Uterus (tissue), 4 donors: ENCODE measurements around the gene MORN2. TPM values are rescaled to one million over a fixed set of nuclear protein-coding genes. Genes with fewer than 3 reads are reported as not detected.

ENCODE experiments used
- DNase-seq, 2 donors: peaks; one replicate each; pipeline ENCODE4 v3.0.0-alpha.2; 2019 to 2020
- H3K27ac ChIP-seq, 2 donors: fragments of 200-600 bp; sonication (generic); 1 replicate in 1 of 2; 2 replicates in 1 of 2; pipeline ENCODE4 v1.5.1; 2016 to 2018
- H3K27me3 ChIP-seq, 2 donors: fragments of 200-600 bp; sonication (generic); one replicate each; pipeline ENCODE4 v1.5.1; 2018 to 2019; ENCODE audit warnings: control low read depth in 1 of 2
- H3K36me3 ChIP-seq, 2 donors: fragments of 200-600 bp; sonication (generic); one replicate each; pipeline ENCODE4 v1.5.1; 2019; ENCODE audit warnings: control low read depth in 1 of 2
- H3K4me1 ChIP-seq, 2 donors: fragments of 200-600 bp; sonication (generic); one replicate each; pipeline ENCODE4 v1.5.1; 2018 to 2019; ENCODE audit warnings: control low read depth in 1 of 2
- H3K4me3 ChIP-seq, 2 donors: fragments of 200-600 bp; sonication (generic); 1 replicate in 1 of 2; 2 replicates in 1 of 2; pipeline ENCODE4 v1.5.1; 2018 to 2019; ENCODE audit warnings: mild to moderate bottlenecking in 1 of 2
- H3K9me3 ChIP-seq, 2 donors: fragments of 200-600 bp; sonication (generic); one replicate each; pipeline ENCODE4 v1.5.1; 2019; ENCODE audit warnings: control low read depth in 1 of 2
- POLR2A ChIP-seq, 2 donors: fragments of 450-650 bp; IDR thresholded peaks; one replicate each; pipeline ENCODE4 v1.6.1; 2016; ENCODE audit warnings: antibody characterized with exemption in 2 of 2, mild to moderate bottlenecking in 1 of 2, moderate library complexity in 1 of 2
- intact Hi-C: fragments of 100-400 bp; cut with DNase I; formaldehyde crosslinking; loops from one replicate; pipeline ENCODE4 v1.15.1; 2023; ENCODE audit warnings: low total_unique reads
- total RNA-seq, 4 donors: library from RNA; depleted of rRNA in 3 of 4; stranded (reverse); fragments of >200 nt in 3 of 4; gene quantifications; one replicate each; pipeline versions ENCODE4 v1.1.0 to v1.2.4, GENCODE V29; 2014 to 2023
- TF ChIP-seq, protein P1 (sequence below), 4 experiments: fragments of 200-600 bp in 2 of 4; fragments of 450-650 bp in 2 of 4; sonication (generic) in 2 of 4; IDR thresholded peaks; one replicate each; pipeline ENCODE4 v1.5.1; 2016 to 2019; ENCODE audit warnings: antibody characterized with exemption in 4 of 4, mild to moderate bottlenecking in 2 of 4, moderate library complexity in 1 of 4
- donor health status: DM: yes; HTN: yes; CAD: no.

The MORN2 gene
- total RNA-seq, 4 donors from 2014 or later = 2.0 to 16.3 (median 10.6) TPM

DNA sequence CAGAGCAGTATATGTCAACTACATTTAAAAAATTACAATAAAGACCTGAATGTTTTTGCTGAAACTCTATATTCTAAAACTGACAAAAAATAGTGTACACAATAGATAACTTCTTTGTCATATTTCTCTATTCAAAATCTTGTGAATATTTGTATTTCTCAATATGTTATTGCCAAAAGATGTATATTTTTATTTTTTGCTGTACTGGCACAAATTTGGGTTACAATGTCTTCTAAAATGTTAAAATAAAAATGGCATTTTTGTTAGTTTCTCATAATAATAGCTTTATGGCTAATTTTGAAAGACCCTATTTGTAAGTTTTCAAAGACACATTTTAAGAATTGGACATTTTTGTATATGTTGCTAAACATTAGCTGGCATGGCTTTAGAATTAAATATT lies 13.3 kb downstream of the MORN2 start:
- TF ChIP-seq, protein P1, sequence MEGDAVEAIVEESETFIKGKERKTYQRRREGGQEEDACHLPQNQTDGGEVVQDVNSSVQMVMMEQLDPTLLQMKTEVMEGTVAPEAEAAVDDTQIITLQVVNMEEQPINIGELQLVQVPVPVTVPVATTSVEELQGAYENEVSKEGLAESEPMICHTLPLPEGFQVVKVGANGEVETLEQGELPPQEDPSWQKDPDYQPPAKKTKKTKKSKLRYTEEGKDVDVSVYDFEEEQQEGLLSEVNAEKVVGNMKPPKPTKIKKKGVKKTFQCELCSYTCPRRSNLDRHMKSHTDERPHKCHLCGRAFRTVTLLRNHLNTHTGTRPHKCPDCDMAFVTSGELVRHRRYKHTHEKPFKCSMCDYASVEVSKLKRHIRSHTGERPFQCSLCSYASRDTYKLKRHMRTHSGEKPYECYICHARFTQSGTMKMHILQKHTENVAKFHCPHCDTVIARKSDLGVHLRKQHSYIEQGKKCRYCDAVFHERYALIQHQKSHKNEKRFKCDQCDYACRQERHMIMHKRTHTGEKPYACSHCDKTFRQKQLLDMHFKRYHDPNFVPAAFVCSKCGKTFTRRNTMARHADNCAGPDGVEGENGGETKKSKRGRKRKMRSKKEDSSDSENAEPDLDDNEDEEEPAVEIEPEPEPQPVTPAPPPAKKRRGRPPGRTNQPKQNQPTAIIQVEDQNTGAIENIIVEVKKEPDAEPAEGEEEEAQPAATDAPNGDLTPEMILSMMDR (IDR thresholded peaks at IDR 0.05) = no peak
- TF ChIP-seq POLR2A (IDR thresholded peaks at IDR 0.05) = no peak
- DNase-seq = no peak
- H3K27ac ChIP-seq = no peak overlapping the region
- H3K4me1 ChIP-seq = no peaks in the 10 kb centered on the region
- no peaks in the 10 kb centered on the region for H3K9me3 ChIP-seq
- intact Hi-C loops = no loop called here
- no peaks in the 10 kb centered on the region for H3K27me3 ChIP-seq
- H3K36me3 ChIP-seq = no peaks in the 10 kb centered on the region
- H3K4me3 ChIP-seq = no peak overlapping the region

DNA sequence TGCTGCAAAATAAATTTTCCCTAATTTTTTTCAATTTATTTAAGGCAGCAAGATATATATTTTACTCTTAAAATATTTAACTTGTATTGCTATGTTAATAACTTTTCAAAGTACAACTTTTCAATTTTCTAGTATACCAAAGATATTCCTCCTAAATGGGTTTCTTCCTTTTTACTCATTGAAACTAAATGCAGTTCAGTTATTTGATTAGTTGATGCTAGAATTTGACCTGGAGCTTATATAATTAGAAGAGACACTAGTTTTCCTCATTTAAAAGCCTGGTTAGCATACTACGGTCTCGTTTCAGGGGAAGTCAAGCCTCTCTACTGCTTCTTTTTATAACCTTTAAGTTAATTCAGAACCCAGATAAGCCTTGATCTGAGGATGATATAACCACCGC lies 13.8 kb downstream of the MORN2 start, which contains the start of gene ARHGEF33:
Gene ARHGEF33 (plus strand): TSS at position 301 of the 400 bp plus-strand sequence. CDS start 29,573 bp downstream, outside the sequence.
- no peaks in the 10 kb centered on the region for H3K9me3 ChIP-seq
- no peaks in the 10 kb centered on the region for H3K27me3 ChIP-seq
- no peak for TF ChIP-seq POLR2A (IDR thresholded peaks at IDR 0.05)
- TF ChIP-seq, protein P1 (IDR thresholded peaks at IDR 0.05) = no peak
- H3K27ac ChIP-seq = no peak within 1 kb of the TSS
- no peaks in the 10 kb centered on the region for H3K36me3 ChIP-seq
- intact Hi-C loops = no loop called here
- no peak for DNase-seq
- no peaks in the 10 kb centered on the region for H3K4me1 ChIP-seq
- no peak within 1 kb of the TSS for H3K4me3 ChIP-seq

DNA sequence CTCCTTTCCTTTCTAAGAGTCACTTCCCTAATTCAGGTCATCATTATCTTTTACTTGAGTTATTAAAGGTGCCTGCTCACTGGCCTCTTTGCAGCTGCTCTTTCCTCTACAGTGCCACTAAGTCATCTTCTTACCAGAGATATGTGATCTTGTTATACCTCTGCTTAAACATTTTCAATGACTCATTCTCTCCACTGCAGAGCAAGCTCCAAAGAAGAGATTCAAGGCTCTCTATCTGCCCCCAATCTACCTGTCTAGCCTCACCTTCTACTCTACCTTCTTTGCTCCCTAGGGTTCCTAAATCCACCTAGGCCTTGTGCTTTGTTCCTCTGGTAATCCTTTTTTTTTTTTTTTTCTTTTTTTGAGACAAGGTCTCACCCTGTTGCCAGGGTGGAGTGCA lies 17.0 kb downstream of the MORN2 start:
- Histone ChIP-seq H3K27me3 (no peaks in the 10 kb centered on the region), H3K9me3 (no peaks in the 10 kb centered on the region), H3K4me1 (no peaks in the 10 kb centered on the region), H3K27ac (no peak overlapping the region), H3K36me3 (no peaks in the 10 kb centered on the region), H3K4me3 (no peak overlapping the region)
- intact Hi-C loops = no loop called here
- TF ChIP-seq POLR2A (IDR thresholded peaks at IDR 0.05) = no peak
- TF ChIP-seq, protein P1 (IDR thresholded peaks at IDR 0.05) = no peak
- no peak for DNase-seq

DNA sequence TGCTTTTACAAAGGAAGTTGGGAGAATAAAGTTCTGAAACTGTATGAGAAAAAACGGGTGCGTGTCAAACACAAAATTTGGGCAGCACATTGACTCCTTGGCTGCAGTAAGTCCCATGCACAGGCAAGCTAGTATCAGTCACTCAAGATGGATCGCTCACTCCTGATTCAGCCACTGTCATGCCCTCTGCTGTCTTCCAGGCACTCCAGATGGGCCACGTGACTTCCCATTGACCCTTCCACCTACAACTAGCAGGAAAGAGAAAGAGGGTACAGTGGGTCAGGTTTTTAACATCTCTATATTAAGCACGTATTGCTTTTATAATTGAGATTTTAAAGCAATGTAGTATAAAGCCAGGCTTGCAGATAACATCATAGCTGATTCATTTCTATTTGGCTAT lies 22.5 kb downstream of the MORN2 start:
- H3K4me3 ChIP-seq = no peak overlapping the region
- no peak for TF ChIP-seq POLR2A (IDR thresholded peaks at IDR 0.05)
- TF ChIP-seq, protein P1 (IDR thresholded peaks at IDR 0.05) = no peak
- no peaks in the 10 kb centered on the region for H3K36me3 ChIP-seq
- no peaks in the 10 kb centered on the region for H3K27me3 ChIP-seq
- intact Hi-C loops = no loop called here
- DNase-seq = no peak
- no peaks in the 10 kb centered on the region for H3K4me1 ChIP-seq
- no peak overlapping the region for H3K27ac ChIP-seq
- H3K9me3 ChIP-seq = no peaks in the 10 kb centered on the region

DNA sequence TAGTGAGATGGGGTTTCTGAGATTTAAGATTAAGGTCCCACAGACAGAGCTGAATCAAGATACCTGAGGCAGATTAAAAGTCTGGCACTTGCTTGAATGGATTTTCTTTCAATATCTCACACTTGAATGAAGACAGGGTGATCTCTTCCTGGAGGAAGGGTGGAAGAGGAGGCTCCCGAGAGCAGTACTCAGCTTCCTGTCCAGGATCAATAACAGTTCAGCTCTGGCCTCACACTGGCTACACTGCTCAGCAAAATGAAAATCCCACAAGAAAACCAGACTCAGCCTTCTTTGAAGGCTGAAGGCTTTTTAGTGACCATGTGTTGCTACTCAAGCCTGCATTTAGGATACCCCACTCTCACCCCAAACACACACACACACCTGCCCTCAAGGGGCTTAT lies 24.9 kb downstream of the MORN2 start:
- intact Hi-C loops = no loop called here
- H3K27me3 ChIP-seq = no peaks in the 10 kb centered on the region

DNA sequence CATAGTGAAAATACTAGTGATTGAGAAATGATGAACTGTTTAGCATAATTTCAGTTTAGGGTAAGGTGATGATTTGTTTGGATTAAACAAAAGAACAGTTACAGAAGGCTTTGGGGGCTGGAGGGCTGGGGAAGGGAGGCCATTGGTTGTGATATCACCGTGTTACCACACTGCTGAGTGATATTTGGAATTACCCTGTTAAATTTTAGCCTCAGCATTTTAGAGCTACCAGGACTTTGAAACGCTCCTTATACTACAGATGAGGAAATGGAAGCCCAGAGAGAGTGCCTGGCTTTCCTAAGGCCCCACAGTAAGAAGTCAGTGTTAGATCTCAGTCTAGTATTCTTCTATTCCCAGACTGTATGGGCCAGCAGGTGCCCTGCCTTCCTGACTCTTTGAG lies 29.5 kb downstream of the MORN2 start:
- no peak overlapping the region for H3K4me3 ChIP-seq
- TF ChIP-seq, protein P1 (IDR thresholded peaks at IDR 0.05) = no peak
- TF ChIP-seq POLR2A (IDR thresholded peaks at IDR 0.05) = no peak
- no peak for DNase-seq
- intact Hi-C loops = no loop called here
- H3K36me3 ChIP-seq = no peaks in the 10 kb centered on the region
- no peaks in the 10 kb centered on the region for H3K27me3 ChIP-seq
- no peaks in the 10 kb centered on the region for H3K4me1 ChIP-seq
- H3K27ac ChIP-seq = no peak overlapping the region
- no peaks in the 10 kb centered on the region for H3K9me3 ChIP-seq

More for the DNA sequence above, 24.9 kb downstream of the MORN2 start:
- Histone ChIP-seq H3K4me1 (no peaks in the 10 kb centered on the region), H3K9me3 (no peaks in the 10 kb centered on the region), H3K27ac (no peak overlapping the region), H3K36me3 (no peaks in the 10 kb centered on the region), H3K4me3 (no peak overlapping the region)
- no peak for TF ChIP-seq POLR2A (IDR thresholded peaks at IDR 0.05)
- DNase-seq = no peak
